ENCODE data around the gene RNF113B.

RNF113B gene

DNA sequence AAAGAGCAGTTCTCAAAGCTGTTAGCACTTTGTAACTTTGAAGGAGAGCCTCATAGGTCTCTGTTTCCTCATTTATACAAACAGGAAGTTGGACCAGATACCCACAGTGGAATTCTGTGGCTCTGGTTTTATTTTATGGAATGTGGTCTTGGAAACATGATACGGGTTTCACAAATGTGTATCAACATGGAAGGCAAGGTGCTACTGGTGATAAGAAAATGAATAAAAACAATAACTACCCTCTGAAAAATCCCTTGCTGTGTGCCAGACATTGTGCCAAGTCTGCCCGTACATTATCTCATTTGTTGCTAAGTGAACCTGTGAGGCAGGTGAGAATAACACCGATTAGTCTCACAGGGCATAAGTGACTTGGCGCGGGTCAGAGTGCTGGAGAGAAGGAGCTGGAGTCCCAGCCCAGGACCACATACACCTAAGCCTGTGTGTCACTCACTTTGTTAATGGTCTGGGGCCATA lies 45.0 kb upstream of the RNF113B start:
- CTCF ChIA-PET = no interaction called here
- no peak for DNase-seq (ENCODE audit: low spot score)
- no peak for TF ChIP-seq CTCF (conservative IDR thresholded peaks at IDR 0.05; ENCODE audit: low read depth)
- no peak overlapping the region for H3K27ac ChIP-seq
- POLR2A ChIA-PET (ENCODE audit: low non-redundant PET) = no interaction called here

DNA sequence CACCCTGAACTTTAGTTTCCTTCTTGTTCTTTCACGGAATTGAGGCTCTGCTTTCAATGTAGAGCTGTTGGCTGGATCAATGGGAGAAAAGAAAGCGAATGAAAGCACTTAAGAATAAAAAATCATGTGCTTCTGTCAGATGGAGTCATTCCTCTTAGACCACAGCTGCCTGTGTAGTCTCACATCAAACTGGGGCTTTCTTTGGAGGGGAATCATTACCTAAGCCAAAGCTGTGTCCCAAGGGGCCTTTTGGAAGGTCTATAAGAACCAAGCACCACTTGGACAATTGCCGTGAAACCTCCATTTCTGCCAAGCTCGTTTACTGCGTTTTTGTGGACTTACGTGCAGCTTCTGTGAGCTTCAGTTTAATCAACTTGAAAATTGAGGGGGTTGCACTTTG lies 44.2 kb upstream of the RNF113B start:
- no peak for TF ChIP-seq CTCF (conservative IDR thresholded peaks at IDR 0.05; ENCODE audit: low read depth)
- H3K27ac ChIP-seq = no peak overlapping the region
- CTCF ChIA-PET = no interaction called here
- POLR2A ChIA-PET (ENCODE audit: low non-redundant PET) = no interaction called here
- DNase-seq (ENCODE audit: low spot score) = no peak

GRCh38 chr13:98220271-98220791 lies 43.3 kb upstream of the RNF113B start:
- ChIA-PET POLR2A (ENCODE audit: low non-redundant PET) (no interaction called here), CTCF (no interaction called here)
- no peak overlapping the region for H3K27ac ChIP-seq
- no peak for TF ChIP-seq CTCF (conservative IDR thresholded peaks at IDR 0.05; ENCODE audit: low read depth)
- DNase-seq (ENCODE audit: low spot score) = no peak

GRCh38 chr13:98219685-98220084 lies 42.6 kb upstream of the RNF113B start:
- TF ChIP-seq CTCF (conservative IDR thresholded peaks at IDR 0.05; ENCODE audit: low read depth) = no peak
- H3K27ac ChIP-seq = no peak overlapping the region
- ChIA-PET CTCF (no interaction called here), POLR2A (ENCODE audit: low non-redundant PET) (no interaction called here)
- DNase-seq (ENCODE audit: low spot score) = no peak

- DNase-seq (ENCODE audit: low spot score) = no peak
- no peak for TF ChIP-seq CTCF (conservative IDR thresholded peaks at IDR 0.05; ENCODE audit: low read depth)
- H3K27ac ChIP-seq = no peak overlapping the region
- ChIA-PET POLR2A (ENCODE audit: low non-redundant PET) (no interaction called here), CTCF (no interaction called here)
These were observed 40.5 kb upstream of the RNF113B start for GRCh38 chr13:98217597-98217996.

- DNase-seq (ENCODE audit: low spot score) = no peak
- CTCF ChIA-PET = interaction anchor here (0.6 to 0.7 kb wide), 2 partner anchors 642 to 1220 kb away, joined by 3 read pairs; no protein-coding TSS in a partner anchor
- no peak for TF ChIP-seq CTCF (conservative IDR thresholded peaks at IDR 0.05; ENCODE audit: low read depth)
- no peak overlapping the region for H3K27ac ChIP-seq
- POLR2A ChIA-PET (ENCODE audit: low non-redundant PET) = no interaction called here
These were observed 39.7 kb upstream of the RNF113B start for GRCh38 chr13:98216711-98217285.
